H1 (cell line): ENCODE data around the gene YIPF3. TPM values are rescaled to one million over a fixed set of nuclear protein-coding genes. Genes with fewer than 3 reads are reported as not detected.

Source experiments
- ASH2L ChIP-seq: fragments of 200-600, 300-600 bp; sonication (generic); IDR thresholded peaks from one replicate; pipeline ENCODE4 v1.7.1; 2017; ENCODE audit warnings: low read length
- BRCA1 ChIP-seq: IDR thresholded peaks from 2 replicates; pipeline ENCODE4 v1.6.1; 2012; ENCODE audit warnings: low read depth, low read length, improper control_type of control experiment
- CHD7 ChIP-seq: fragments of 300-600 bp; sonication (generic); IDR thresholded peaks from 2 replicates; pipeline ENCODE4 v1.7.1; 2012; ENCODE audit warnings: low read length, moderate library complexity, mild to moderate bottlenecking, inconsistent platforms; ENCODE audit not compliant: insufficient replicate concordance
- EP300 ChIP-seq, 2 experiments: IDR thresholded peaks; 1 replicate in 1 of 2; 2 replicates in 1 of 2; pipeline ENCODE4 v1.6.1; 2011 to 2012; ENCODE audit warnings: low read depth in 2 of 2, low read length in 2 of 2, mild to moderate bottlenecking in 2 of 2, borderline replicate concordance in 1 of 2, inconsistent platforms in 1 of 2, moderate library complexity in 1 of 2
- GTF2F1 ChIP-seq: IDR thresholded peaks from 2 replicates; pipeline ENCODE4 v1.6.1; 2012; ENCODE audit warnings: low read depth, low read length, improper control_type of control experiment, borderline replicate concordance
- KDM4A ChIP-seq: IDR thresholded peaks from one replicate; pipeline ENCODE4 v1.7.1; 2012; ENCODE audit warnings: low read depth, mild to moderate bottlenecking, moderate library complexity, low read length, inconsistent platforms; ENCODE audit not compliant: severe bottlenecking
- KDM5A ChIP-seq: fragments of 200-600 bp; IDR thresholded peaks from 2 replicates; pipeline ENCODE4 v1.7.1; 2012; ENCODE audit warnings: mild to moderate bottlenecking, low read length, inconsistent platforms, mixed read lengths
- NRF1 ChIP-seq: IDR thresholded peaks from 2 replicates; pipeline ENCODE4 v1.6.1; 2011; ENCODE audit warnings: mild to moderate bottlenecking, low read depth, low read length, improper control_type of control experiment
- POLR2A ChIP-seq, 2 experiments: IDR thresholded peaks; 1 replicate in 1 of 2; 2 replicates in 1 of 2; pipeline ENCODE4 v1.6.1; 2011; ENCODE audit warnings: low read depth in 2 of 2, low read length in 2 of 2, mild to moderate bottlenecking in 2 of 2; ENCODE audit errors: control extremely low read depth in 1 of 2
- polyA plus RNA-seq, 7 experiments: library from polyadenylated mRNA; depleted of rRNA in 3 of 7; stranded (reverse) in 5 of 7; unstranded in 2 of 7; fragments of >200 nt in 5 of 7; fragments of 200-250 nt in 2 of 7; gene quantifications; 1 replicate in 5 of 7; 2 replicates in 1 of 7; 4 replicates in 1 of 7; pipeline versions ENCODE4 v1.2.1 to v1.2.3, GENCODE V29; 2011 to 2013; ENCODE audit warnings: missing spikeins in 2 of 7, mixed read lengths in 2 of 7
- total RNA-seq: library from RNA; stranded (reverse); fragmentation: NEBNext Ultra II Directional; extraction: Animal tissue kit (Norgen Biotek cat#: 25700); gene quantifications from 2 replicates; pipeline ENCODE4 v1.2.1, GENCODE V29; 2021

YIPF3 gene
- total and polyA plus RNA-seq, 2 of the 8 experiments (the other 6 are each of a cell fraction or from before 2014, with no cell fraction given), result 77.2 to 225 TPM

- no peak for TF ChIP-seq CHD7
- no peak for TF ChIP-seq GTF2F1
- TF ChIP-seq KDM4A, result no peak
- no peak for TF ChIP-seq BRCA1
- TF ChIP-seq ASH2L, result no peak
- TF ChIP-seq NRF1, result no peak
- no peak for TF ChIP-seq KDM5A
- TF ChIP-seq POLR2A (IDR thresholded peaks at IDR 0.05; ENCODE audit: control extremely low read depth in 1 of 2, low read depth in 2 of 2, low read length in 2 of 2), result no peak
- no peak for TF ChIP-seq EP300 (IDR thresholded peaks at IDR 0.05; ENCODE audit: borderline replicate concordance in 1 of 2, low read depth in 2 of 2, low read length in 2 of 2)
Observed at GRCh38 chr6:43467752-43468151, 49.0 kb downstream of the YIPF3 start (continued).
